ENCODE data around the gene SETD9. TPM values are rescaled to one million over a fixed set of nuclear protein-coding genes. Genes with fewer than 3 reads are reported as not detected.

SETD9 gene
- total and polyA plus RNA-seq, 2 of the 13 experiments (the other 11 are each of a cell fraction or from before 2014, with no cell fraction given): 4.8 to 17.8 TPM

DNA sequence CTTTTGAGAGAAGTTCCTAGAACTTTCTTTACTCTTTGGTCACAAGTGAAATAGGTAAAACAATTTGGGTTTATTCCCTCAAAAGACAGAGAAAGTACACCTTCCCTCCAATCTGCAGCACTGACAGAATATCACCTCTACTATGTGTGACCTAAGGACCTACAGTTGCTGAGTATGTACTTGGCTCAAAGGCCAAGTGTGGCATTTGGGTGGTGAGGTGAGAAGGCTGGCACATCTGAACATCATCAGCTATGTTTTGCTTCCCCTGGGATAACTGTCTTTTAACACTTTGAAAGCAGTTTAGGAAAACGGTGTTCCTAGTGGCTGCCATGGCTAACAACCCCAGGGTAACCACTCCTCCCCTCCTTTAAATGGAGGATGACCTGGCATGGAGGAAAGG lies 24.9 kb downstream of the SETD9 start (continued):
- TF ChIP-seq HOXA9 (CRISPR knock-in tag; IDR thresholded peaks at IDR 0.05; ENCODE audit: borderline replicate concordance): no peak
- TF ChIP-seq KAT2B (IDR thresholded peaks at IDR 0.05; ENCODE audit: borderline replicate concordance, low read depth, low read length): no peak
- no peak for TF ChIP-seq HMGXB4 (CRISPR knock-in tag; IDR thresholded peaks at IDR 0.05; ENCODE audit: borderline replicate concordance in 1 of 2, low read depth in 1 of 2)
- no peak for TF ChIP-seq ZFP82 (CRISPR knock-in tag; IDR thresholded peaks at IDR 0.05; ENCODE audit: borderline replicate concordance)
- no peak for TF ChIP-seq ZNF510 (CRISPR knock-in tag; IDR thresholded peaks at IDR 0.05; ENCODE audit: low read depth)
- no peak for TF ChIP-seq ZFP37 (CRISPR knock-in tag; IDR thresholded peaks at IDR 0.05; ENCODE audit: borderline replicate concordance)
- no peak for TF ChIP-seq ZBTB8A (CRISPR knock-in tag; IDR thresholded peaks at IDR 0.05; ENCODE audit: borderline replicate concordance, low read depth)
- no peak for TF ChIP-seq ARHGAP35 (CRISPR knock-in tag; IDR thresholded peaks at IDR 0.05; ENCODE audit: borderline replicate concordance)
- TF ChIP-seq, protein P1, sequence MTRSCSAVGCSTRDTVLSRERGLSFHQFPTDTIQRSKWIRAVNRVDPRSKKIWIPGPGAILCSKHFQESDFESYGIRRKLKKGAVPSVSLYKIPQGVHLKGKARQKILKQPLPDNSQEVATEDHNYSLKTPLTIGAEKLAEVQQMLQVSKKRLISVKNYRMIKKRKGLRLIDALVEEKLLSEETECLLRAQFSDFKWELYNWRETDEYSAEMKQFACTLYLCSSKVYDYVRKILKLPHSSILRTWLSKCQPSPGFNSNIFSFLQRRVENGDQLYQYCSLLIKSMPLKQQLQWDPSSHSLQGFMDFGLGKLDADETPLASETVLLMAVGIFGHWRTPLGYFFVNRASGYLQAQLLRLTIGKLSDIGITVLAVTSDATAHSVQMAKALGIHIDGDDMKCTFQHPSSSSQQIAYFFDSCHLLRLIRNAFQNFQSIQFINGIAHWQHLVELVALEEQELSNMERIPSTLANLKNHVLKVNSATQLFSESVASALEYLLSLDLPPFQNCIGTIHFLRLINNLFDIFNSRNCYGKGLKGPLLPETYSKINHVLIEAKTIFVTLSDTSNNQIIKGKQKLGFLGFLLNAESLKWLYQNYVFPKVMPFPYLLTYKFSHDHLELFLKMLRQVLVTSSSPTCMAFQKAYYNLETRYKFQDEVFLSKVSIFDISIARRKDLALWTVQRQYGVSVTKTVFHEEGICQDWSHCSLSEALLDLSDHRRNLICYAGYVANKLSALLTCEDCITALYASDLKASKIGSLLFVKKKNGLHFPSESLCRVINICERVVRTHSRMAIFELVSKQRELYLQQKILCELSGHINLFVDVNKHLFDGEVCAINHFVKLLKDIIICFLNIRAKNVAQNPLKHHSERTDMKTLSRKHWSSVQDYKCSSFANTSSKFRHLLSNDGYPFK (CRISPR knock-in tag; IDR thresholded peaks at IDR 0.05; ENCODE audit: borderline replicate concordance): no peak
- no peak for TF ChIP-seq ZNF124 (CRISPR knock-in tag; IDR thresholded peaks at IDR 0.05)
- no peak for TF ChIP-seq ZNF543 (CRISPR knock-in tag; IDR thresholded peaks at IDR 0.05)

Data from HepG2 (cell line).